Endothelial cell of umbilical vein (primary cell): ENCODE results near the gene NFATC3. TPM values are rescaled to one million over a fixed set of nuclear protein-coding genes. Genes with fewer than 3 reads are reported as not detected.

ENCODE experiments used
- BruUV-seq: library from RNA; stranded (reverse); fragments of 400-500 nt; replicated peaks from 2 replicates; lab custom pipeline; 2021; lab: Mats Ljungman, UMichigan
- CTCF ChIA-PET: fragments of 300-600, 350-600 bp; sonication (Branson Sonifier 250); formaldehyde crosslinking; loops from one replicate; lab custom pipeline; 2021; ENCODE audit warnings: antibody characterized with exemption, inconsistent platforms; lab: Charles Lee
- POLR2A ChIA-PET: fragments of 300-600, 350-600 bp; sonication (Branson Sonifier 250); formaldehyde crosslinking; loops from one replicate; lab custom pipeline; 2021; ENCODE audit warnings: antibody characterized with exemption, inconsistent platforms; lab: Charles Lee
- DNase-seq: peaks from one replicate; pipeline ENCODE4 v3.0.0-alpha.2; 2011; ENCODE audit warnings: low read depth, low spot score
- FAIRE-seq: peaks from 2 replicates; lab custom pipeline; 2011; peaks lifted over from hg19 to GRCh38; lab: Jason Lieb, UNC
- H2AFZ ChIP-seq: 2 replicates; pipeline ENCODE4 v1.6.0; 2012; ENCODE audit warnings: low read depth, low read length, control low read depth, inconsistent platforms
- H3K27ac ChIP-seq: 2 replicates; pipeline ENCODE4 v1.5.1; 2011; ENCODE audit warnings: low read depth, mild to moderate bottlenecking, control low read depth, low read length, moderate library complexity; ENCODE audit not compliant: insufficient read depth
- H3K27me3 ChIP-seq, 2 experiments: 2 replicates each; pipeline versions ENCODE4 v1.6.0 to v1.6.1; 2011; ENCODE audit warnings: low read length in 2 of 2, mixed read lengths in 1 of 2; ENCODE audit not compliant: control insufficient read depth in 2 of 2, insufficient read depth in 2 of 2
- H3K36me3 ChIP-seq, 2 experiments: 2 replicates in 1 of 2; 3 replicates in 1 of 2; pipeline ENCODE4 v1.5.1; 2011; ENCODE audit warnings: low read length in 2 of 2, mild to moderate bottlenecking in 1 of 2, moderate library complexity in 1 of 2; ENCODE audit not compliant: control insufficient read depth in 2 of 2, insufficient read depth in 2 of 2; ENCODE audit errors: extremely low read depth in 1 of 2
- H3K4me1 ChIP-seq: 3 replicates; pipeline ENCODE4 v1.5.1; 2011; ENCODE audit warnings: mild to moderate bottlenecking, low read length; ENCODE audit not compliant: control insufficient read depth, insufficient read depth; ENCODE audit errors: extremely low read depth
- H3K4me2 ChIP-seq: 2 replicates; pipeline ENCODE4 v1.6.1; 2011; ENCODE audit warnings: low read length, control low read depth, mixed read lengths; ENCODE audit not compliant: insufficient read depth
- H3K4me3 ChIP-seq, 3 experiments: fragments of 200-600 bp in 1 of 3; sonication (generic), shearing (Covaris generic) in 1 of 3; replicated peaks in 1 of 3; 2 replicates each; pipeline ENCODE4 v1.5.1; 2011 to 2016; ENCODE audit warnings: control low read depth in 3 of 3, low read length in 3 of 3, mild to moderate bottlenecking in 2 of 3, inconsistent platforms in 1 of 3, low read depth in 1 of 3, moderate library complexity in 1 of 3; ENCODE audit not compliant: insufficient read depth in 1 of 3
- H3K79me2 ChIP-seq: 2 replicates; pipeline ENCODE4 v1.6.0; 2012; ENCODE audit warnings: low read length, inconsistent platforms; ENCODE audit not compliant: control insufficient read depth, insufficient read depth
- H3K9ac ChIP-seq: replicated peaks from 2 replicates; pipeline ENCODE3; 2011; ENCODE audit warnings: low read length, control low read depth; ENCODE audit not compliant: insufficient read depth; ENCODE audit errors: extremely low read depth
- H3K9me1 ChIP-seq: replicated peaks from 3 replicates; pipeline ENCODE4 v1.6.0; 2011; ENCODE audit warnings: mild to moderate bottlenecking, low read length; ENCODE audit not compliant: control insufficient read depth, insufficient read depth; ENCODE audit errors: extremely low read depth
- H3K9me3 ChIP-seq: replicated peaks from 2 replicates; pipeline ENCODE4 v1.5.1; 2012; ENCODE audit warnings: low read length, inconsistent platforms; ENCODE audit not compliant: control insufficient read depth, insufficient read depth
- H4K20me1 ChIP-seq: replicated peaks from 2 replicates; pipeline ENCODE3; 2011; ENCODE audit warnings: mild to moderate bottlenecking, low read length; ENCODE audit not compliant: control insufficient read depth, insufficient read depth; ENCODE audit errors: extremely low read depth
- POLR2AphosphoS5 ChIP-seq: IDR thresholded peaks from 2 replicates; pipeline ENCODE4 v1.6.1; 2012; ENCODE audit warnings: low read depth, mild to moderate bottlenecking, control low read depth, low read length, moderate library complexity; ENCODE audit not compliant: insufficient read depth
- dilution Hi-C: fragments of 300-500 bp; cut with MboI; formaldehyde crosslinking; loops from one replicate; pipeline ENCODE4 v1.15.0; 2019; ENCODE audit warnings: low sequenced_read_pairs; ENCODE audit not compliant: extremely low pct_ligation_motif_present
- intact Hi-C: fragments of 100-400 bp; cut with micrococcal nuclease; formaldehyde crosslinking; loops from one replicate; pipeline ENCODE4 v1.10.0; 2022
- polyA plus RNA-seq, 4 experiments: library from polyadenylated mRNA; depleted of rRNA in 3 of 4; stranded (reverse) in 3 of 4; unstranded in 1 of 4; fragments of >200 nt; gene quantifications; 2 replicates each; pipeline versions ENCODE4 v1.2.1 to v1.2.3, GENCODE V29; 2011 to 2012; ENCODE audit warnings: missing spikeins in 1 of 4
- total RNA-seq: library from RNA; stranded (reverse); gene quantifications from 2 replicates; pipeline ENCODE4 v1.2.3, GENCODE V29; 2021
- TF ChIP-seq, protein P1 (sequence below): IDR thresholded peaks from 2 replicates; pipeline ENCODE4 v1.6.1; 2011; ENCODE audit not compliant: insufficient read depth, insufficient read length
- TF ChIP-seq, protein P2 (sequence below), 2 donors: IDR thresholded peaks; 1 replicate in 1 of 2; 2 replicates in 1 of 2; pipeline ENCODE4 v1.5.1; 2011; ENCODE audit warnings: low read length in 2 of 2, mild to moderate bottlenecking in 2 of 2, moderate library complexity in 2 of 2, control low read depth in 1 of 2, inconsistent platforms in 1 of 2, low read depth in 1 of 2; ENCODE audit not compliant: insufficient read depth in 1 of 2; ENCODE audit errors: extremely low read depth in 1 of 2

Gene NFATC3
- total and polyA plus RNA-seq, 2 donors (not counting 3 experiments of a cell fraction or from before 2014, with no cell fraction given) = 15.6 to 33.1 TPM

DNA sequence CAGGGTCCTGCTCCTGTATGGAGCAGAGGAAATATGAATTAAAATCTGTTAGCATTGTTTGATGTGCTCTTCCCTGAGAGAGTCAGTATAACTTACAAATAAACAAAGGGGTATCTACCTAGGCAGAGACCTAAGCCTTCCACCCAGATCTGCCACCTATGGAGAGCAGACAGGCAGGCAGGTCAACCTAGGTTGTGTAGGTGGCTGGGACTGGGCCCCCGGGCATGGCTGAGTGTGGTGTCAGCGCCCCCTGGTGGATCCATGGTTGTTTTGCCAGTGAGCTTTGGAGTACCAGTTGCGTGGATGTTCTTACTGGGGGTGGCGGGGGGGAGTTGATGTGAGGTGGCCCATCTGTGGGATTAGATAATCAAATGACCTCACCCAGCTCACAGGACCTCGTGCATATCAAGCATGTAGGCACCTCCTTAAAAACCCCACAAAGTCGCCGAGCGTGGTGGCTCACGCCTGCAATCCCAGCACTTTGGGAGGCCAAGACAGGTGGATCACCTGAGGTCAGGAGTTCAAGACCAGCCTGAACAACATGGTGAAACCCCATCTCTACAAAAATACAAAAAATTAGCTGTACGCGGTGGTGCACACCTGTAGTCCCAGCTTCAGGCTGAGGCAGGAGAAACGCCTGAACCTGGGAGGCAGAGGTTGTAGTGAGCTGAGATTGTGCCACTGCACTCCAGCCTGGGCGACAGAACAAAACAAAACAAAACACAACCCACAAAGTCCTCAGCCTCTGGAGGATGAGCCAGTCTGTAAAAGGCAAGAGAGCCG, 44.5 kb upstream of the NFATC3 start:
- dilution Hi-C loops = no loop called here
- FAIRE-seq = peak; percentile 95
- Histone ChIP-seq H3K4me2 (no peak overlapping the region), H3K36me3 (peaks cover 0 to 3% of the 10 kb centered on the region in 2 experiments), H3K9me1 (no peaks in the 10 kb centered on the region), H3K79me2 (no peaks in the 10 kb centered on the region), H3K9me3 (no peaks in the 10 kb centered on the region), H2AFZ (no peak overlapping the region), H3K27me3 (no peaks in the 10 kb centered on the region), H3K27ac (no peak overlapping the region), H4K20me1 (no peaks in the 10 kb centered on the region), H3K4me3 (no peak overlapping the region), H3K4me1 (no peaks in the 10 kb centered on the region), H3K9ac (no peak overlapping the region)
- no TSS peak for BruUV-seq
- peak; percentile 75 for DNase-seq
- ChIA-PET CTCF (interaction anchor here (0.6 to 3.4 kb wide), 66 partner anchors 9 to 520 kb away, joined by 3 to 52 read pairs (median 5); partner anchors contain the start of genes DDX28, DPEP2, DPEP2NB and DUS2), POLR2A (interaction anchor here (0.6 to 0.8 kb wide), 3 partner anchors 234 to 1402 kb away, joined by 3 to 4 read pairs (median 3); partner anchors contain the start of gene RANBP10)
- TF ChIP-seq, protein P1, sequence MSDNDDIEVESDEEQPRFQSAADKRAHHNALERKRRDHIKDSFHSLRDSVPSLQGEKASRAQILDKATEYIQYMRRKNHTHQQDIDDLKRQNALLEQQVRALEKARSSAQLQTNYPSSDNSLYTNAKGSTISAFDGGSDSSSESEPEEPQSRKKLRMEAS = no peak
- TF ChIP-seq POLR2AphosphoS5 = no peak
- TF ChIP-seq, protein P2, sequence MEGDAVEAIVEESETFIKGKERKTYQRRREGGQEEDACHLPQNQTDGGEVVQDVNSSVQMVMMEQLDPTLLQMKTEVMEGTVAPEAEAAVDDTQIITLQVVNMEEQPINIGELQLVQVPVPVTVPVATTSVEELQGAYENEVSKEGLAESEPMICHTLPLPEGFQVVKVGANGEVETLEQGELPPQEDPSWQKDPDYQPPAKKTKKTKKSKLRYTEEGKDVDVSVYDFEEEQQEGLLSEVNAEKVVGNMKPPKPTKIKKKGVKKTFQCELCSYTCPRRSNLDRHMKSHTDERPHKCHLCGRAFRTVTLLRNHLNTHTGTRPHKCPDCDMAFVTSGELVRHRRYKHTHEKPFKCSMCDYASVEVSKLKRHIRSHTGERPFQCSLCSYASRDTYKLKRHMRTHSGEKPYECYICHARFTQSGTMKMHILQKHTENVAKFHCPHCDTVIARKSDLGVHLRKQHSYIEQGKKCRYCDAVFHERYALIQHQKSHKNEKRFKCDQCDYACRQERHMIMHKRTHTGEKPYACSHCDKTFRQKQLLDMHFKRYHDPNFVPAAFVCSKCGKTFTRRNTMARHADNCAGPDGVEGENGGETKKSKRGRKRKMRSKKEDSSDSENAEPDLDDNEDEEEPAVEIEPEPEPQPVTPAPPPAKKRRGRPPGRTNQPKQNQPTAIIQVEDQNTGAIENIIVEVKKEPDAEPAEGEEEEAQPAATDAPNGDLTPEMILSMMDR (IDR thresholded peaks at IDR 0.05; ENCODE audit: extremely low read depth in 1 of 2, insufficient read depth in 1 of 2, low read depth in 1 of 2, low read length in 2 of 2) = peak; percentile 79 to 88
- intact Hi-C loops = loop anchor here (1.0 to 2.0 kb wide), 5 partner anchors 47 to 188 kb away; partner anchors contain the start of gene PSMB10
